ENCODE data around the gene TNPO1.

TNPO1 gene

DNA sequence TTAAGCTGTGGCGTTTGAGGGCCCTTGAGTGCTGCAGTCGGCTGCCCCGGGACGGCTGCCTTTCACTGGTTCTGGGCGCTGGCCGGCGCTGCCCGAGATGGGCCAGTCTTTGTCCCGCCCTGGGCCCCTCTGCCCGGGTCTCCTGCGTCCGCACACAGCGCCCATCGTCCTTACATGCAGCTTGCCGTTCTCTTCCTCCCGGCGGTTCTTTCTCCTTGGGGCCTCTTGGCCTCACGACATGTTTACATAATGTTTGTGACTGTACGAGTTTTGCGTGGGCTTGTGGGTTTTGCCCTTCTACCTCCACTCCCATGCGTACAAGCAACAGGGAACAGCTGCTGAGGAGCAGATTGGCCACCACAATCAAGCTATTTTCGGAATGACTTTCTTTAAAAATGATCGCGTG is 618 bp downstream of the TNPO1 start:
- TF ChIP-seq, protein P1, sequence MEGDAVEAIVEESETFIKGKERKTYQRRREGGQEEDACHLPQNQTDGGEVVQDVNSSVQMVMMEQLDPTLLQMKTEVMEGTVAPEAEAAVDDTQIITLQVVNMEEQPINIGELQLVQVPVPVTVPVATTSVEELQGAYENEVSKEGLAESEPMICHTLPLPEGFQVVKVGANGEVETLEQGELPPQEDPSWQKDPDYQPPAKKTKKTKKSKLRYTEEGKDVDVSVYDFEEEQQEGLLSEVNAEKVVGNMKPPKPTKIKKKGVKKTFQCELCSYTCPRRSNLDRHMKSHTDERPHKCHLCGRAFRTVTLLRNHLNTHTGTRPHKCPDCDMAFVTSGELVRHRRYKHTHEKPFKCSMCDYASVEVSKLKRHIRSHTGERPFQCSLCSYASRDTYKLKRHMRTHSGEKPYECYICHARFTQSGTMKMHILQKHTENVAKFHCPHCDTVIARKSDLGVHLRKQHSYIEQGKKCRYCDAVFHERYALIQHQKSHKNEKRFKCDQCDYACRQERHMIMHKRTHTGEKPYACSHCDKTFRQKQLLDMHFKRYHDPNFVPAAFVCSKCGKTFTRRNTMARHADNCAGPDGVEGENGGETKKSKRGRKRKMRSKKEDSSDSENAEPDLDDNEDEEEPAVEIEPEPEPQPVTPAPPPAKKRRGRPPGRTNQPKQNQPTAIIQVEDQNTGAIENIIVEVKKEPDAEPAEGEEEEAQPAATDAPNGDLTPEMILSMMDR (IDR thresholded peaks at IDR 0.05; ENCODE audit: extremely low read depth, insufficient read depth, missing control alignments): no peak
- in situ Hi-C loops (cut with MboI; ENCODE audit: low pct_unique_long_range_greater_than_20kb, low sequenced_read_pairs, unreplicated experiment): loop anchor here (25.0 kb wide), 2 partner anchors 205 to 455 kb away; no protein-coding TSS in a partner anchor
- peak; percentile 64 for DNase-seq (ENCODE audit: low spot score)

DNA sequence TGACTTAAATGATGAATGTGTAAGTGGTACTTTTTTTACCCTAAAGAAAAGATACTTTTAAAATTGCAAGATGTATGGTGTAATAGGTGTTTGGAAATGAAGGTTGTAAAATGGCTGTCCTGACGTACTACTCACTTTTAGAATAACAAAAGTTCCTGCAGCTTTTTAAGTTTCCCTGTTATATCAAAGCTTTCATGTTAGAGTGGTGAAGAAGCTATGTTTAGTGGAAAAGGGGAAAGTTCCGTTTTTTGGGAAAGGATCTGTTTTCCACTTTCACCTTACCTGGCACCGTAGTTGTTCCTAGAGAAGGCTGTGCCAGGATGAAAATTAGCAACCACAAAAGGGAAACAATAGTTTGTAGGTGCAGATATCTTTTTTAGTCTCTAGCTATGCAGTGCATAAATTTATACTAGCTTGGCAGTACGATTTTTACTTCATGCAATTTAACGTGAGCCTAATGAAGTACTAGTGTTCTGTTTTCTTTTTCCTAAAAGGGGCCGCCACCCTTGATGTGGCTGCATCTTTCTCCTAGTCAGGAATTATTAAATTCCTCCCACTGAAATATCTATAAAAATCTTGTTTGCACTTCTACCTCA is 1.3 kb downstream of the TNPO1 start:
- in situ Hi-C loops (cut with MboI; ENCODE audit: low pct_unique_long_range_greater_than_20kb, low sequenced_read_pairs, unreplicated experiment): loop anchor here (25.0 kb wide), 2 partner anchors 205 to 455 kb away; no protein-coding TSS in a partner anchor
- DNase-seq (ENCODE audit: low spot score): no peak
- TF ChIP-seq, protein P1 (IDR thresholded peaks at IDR 0.05; ENCODE audit: extremely low read depth, insufficient read depth, missing control alignments): no peak

DNA sequence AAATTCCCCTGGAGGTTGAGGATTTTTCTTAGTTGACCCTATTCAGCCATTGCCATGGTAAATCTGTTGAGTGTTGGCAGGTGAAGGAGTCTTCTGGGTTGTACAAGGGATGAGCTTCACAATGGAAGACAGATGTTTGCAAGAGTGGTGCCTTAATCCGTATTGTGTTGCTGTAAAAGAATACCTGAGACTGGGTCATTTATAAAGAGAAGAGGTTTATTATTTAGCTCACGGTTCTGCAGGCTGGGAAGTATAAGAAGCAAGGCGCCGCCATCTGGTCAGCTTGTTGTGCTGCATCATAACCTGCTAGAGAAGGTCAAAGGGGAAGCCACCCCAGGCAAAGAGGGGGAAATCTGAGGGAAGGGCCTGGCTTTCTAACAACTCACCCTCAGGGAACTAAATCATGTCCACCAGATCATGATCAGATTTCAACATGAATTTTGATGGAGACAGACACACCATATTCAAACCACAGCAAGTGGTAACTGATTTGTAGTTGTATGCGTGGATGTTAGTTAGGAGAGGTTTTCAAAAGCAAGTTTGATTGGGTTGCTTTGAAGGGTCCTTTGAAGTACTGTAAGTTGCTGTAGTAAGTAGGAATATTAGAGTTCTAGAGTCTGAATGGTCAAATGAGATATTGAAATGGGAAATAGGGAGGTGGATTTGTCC is 2.5 kb downstream of the TNPO1 start:
- in situ Hi-C loops (cut with MboI; ENCODE audit: low pct_unique_long_range_greater_than_20kb, low sequenced_read_pairs, unreplicated experiment): loop anchor here (25.0 kb wide), 2 partner anchors 207 to 457 kb away; no protein-coding TSS in a partner anchor
- TF ChIP-seq, protein P1 (IDR thresholded peaks at IDR 0.05; ENCODE audit: extremely low read depth, insufficient read depth, missing control alignments): peak; percentile 85
- peak; percentile 38 for DNase-seq (ENCODE audit: low spot score)

DNA sequence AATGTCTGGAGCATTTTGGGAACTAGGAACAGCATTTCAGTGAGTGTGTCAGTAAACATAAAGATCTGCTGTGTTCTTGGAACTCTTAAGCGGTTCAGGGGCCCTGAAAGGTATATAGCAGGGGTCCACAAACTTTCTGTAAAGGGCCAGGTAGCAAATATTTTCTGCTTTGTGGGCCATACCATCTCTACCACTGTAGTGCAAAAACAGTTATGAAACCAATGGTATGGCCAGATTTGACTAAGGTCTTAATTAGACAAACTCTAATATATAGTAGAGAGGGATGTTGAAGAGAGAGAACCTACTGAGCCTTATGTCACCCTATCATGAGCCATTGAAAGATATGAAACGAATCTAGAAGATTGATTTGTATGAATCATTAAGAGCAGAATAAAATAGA is 5.3 kb downstream of the TNPO1 start:
- no peak for DNase-seq (ENCODE audit: low spot score)
- in situ Hi-C loops (cut with MboI; ENCODE audit: low pct_unique_long_range_greater_than_20kb, low sequenced_read_pairs, unreplicated experiment): loop anchor here (25.0 kb wide), 2 partner anchors 209 to 459 kb away; no protein-coding TSS in a partner anchor
- TF ChIP-seq, protein P1 (IDR thresholded peaks at IDR 0.05; ENCODE audit: extremely low read depth, insufficient read depth, missing control alignments): no peak

DNA sequence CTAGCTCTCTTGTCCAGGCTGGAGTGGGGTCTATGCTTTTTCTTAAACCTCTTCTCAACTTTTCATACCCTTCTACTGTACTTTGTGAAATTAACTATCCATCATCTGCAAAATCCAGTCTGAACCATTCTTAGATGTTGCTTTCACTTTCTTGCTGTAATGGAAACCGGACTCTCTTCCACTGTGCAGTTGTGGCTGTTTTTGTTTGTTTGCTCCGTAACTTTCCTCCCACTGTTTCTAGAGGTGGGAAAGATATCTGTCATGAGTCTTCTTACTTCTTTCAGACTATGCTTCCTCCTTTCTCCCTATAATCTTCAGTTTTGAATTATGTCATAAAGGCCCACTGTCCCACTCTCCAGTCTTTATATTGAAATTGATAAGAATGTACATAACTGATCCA is 6.5 kb downstream of the TNPO1 start:
- in situ Hi-C loops (cut with MboI; ENCODE audit: low pct_unique_long_range_greater_than_20kb, low sequenced_read_pairs, unreplicated experiment): loop anchor here (25.0 kb wide), 2 partner anchors 211 to 461 kb away; no protein-coding TSS in a partner anchor
- no peak for DNase-seq (ENCODE audit: low spot score)
- TF ChIP-seq, protein P1 (IDR thresholded peaks at IDR 0.05; ENCODE audit: extremely low read depth, insufficient read depth, missing control alignments): no peak

DNA sequence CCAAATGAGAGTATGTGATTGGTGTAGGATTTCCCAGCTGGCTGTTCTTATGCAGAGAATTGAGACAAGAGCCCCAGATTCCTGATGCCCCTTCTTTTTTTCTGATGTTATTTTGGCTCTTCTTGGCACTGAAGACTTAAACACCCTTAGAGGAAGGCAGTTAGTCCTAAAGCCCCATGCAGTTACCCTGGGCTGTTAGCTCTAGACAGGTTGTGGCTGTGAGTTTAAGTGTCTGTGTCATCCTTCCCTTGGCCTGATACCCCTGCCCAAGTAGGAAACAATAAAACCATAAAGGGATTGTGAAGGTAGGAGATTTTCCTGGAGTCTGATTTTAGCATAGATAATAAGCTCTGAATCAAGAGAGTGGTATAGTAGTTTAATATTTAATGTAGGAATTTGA is 13.2 kb downstream of the TNPO1 start:
- no peak for DNase-seq (ENCODE audit: low spot score)
- TF ChIP-seq, protein P1 (IDR thresholded peaks at IDR 0.05; ENCODE audit: extremely low read depth, insufficient read depth, missing control alignments): no peak
- in situ Hi-C loops (cut with MboI; ENCODE audit: low pct_unique_long_range_greater_than_20kb, low sequenced_read_pairs, unreplicated experiment): no loop called here

Measured in GM13977 (cell line).